GM12874 (cell line): ENCODE data around the gene TMEM130.

Experiments
- CTCF ChIP-seq: IDR thresholded peaks from 2 replicates; pipeline ENCODE4 v1.5.1; 2011; ENCODE audit warnings: low read depth, mild to moderate bottlenecking, control low read depth, low read length, moderate library complexity; ENCODE audit not compliant: insufficient read depth

Gene TMEM130

GRCh38 chr7:98816241-98816640 lies 53.6 kb downstream of the TMEM130 start:
- TF ChIP-seq CTCF, result no peak

GRCh38 chr7:98815313-98815712 lies 54.5 kb downstream of the TMEM130 start:
- TF ChIP-seq CTCF, result no peak

GRCh38 chr7:98811299-98811698 lies 58.5 kb downstream of the TMEM130 start:
- no peak for TF ChIP-seq CTCF

GRCh38 chr7:98810153-98810802 lies 59.5 kb downstream of the TMEM130 start:
- TF ChIP-seq CTCF, result no peak

GRCh38 chr7:98808751-98809460 lies 60.9 kb downstream of the TMEM130 start:
- no peak for TF ChIP-seq CTCF

- TF ChIP-seq CTCF, result no peak
Observed at GRCh38 chr7:98807068-98808048, 62.5 kb downstream of the TMEM130 start.
